Smooth muscle cell (in vitro differentiated cells): Measurements from ENCODE around the gene FAM3A. TPM values are rescaled to one million over a fixed set of nuclear protein-coding genes. Genes with fewer than 3 reads are reported as not detected.

Experiments
- DNase-seq: peaks from one replicate; lab custom pipeline; 2025; ENCODE audit not compliant: unreplicated experiment; lab: John Stamatoyannopoulos, UW
- H2AFZ ChIP-seq: fragments of 200-600 bp; sonication (generic); 2 replicates; pipeline ENCODE4 v1.6.0; 2016; ENCODE audit warnings: antibody characterized with exemption, low read depth, mild to moderate bottlenecking
- H3F3A ChIP-seq: fragments of 200-600 bp; sonication (generic); 2 replicates; pipeline ENCODE4 v1.6.0; 2017; ENCODE audit warnings: antibody characterized with exemption, low read depth
- H3K27ac ChIP-seq: fragments of 200-600 bp; sonication (generic); 2 replicates; pipeline ENCODE4 v1.5.1; 2016; ENCODE audit warnings: low read depth, mild to moderate bottlenecking
- H3K27me3 ChIP-seq: fragments of 200-600 bp; sonication (generic); 2 replicates; pipeline ENCODE4 v1.6.1; 2016; ENCODE audit warnings: low read depth, mild to moderate bottlenecking
- H3K36me3 ChIP-seq: fragments of 200-600 bp; sonication (generic); 2 replicates; pipeline ENCODE4 v1.5.1; 2016; ENCODE audit warnings: low read depth
- H3K4me1 ChIP-seq: fragments of 200-600 bp; sonication (generic); 2 replicates; pipeline ENCODE4 v1.5.1; 2016; ENCODE audit warnings: low read depth
- H3K4me2 ChIP-seq: fragments of 200-600 bp; sonication (generic); 2 replicates; pipeline ENCODE4 v1.6.0; 2016; ENCODE audit warnings: mild to moderate bottlenecking
- H3K4me3 ChIP-seq: fragments of 200-600 bp; sonication (generic); 2 replicates; pipeline ENCODE4 v1.5.1; 2016; ENCODE audit warnings: mild to moderate bottlenecking
- H3K79me2 ChIP-seq: fragments of 200-600 bp; sonication (generic); 2 replicates; pipeline ENCODE4 v1.6.0; 2016; ENCODE audit warnings: low read depth, mild to moderate bottlenecking
- H3K9ac ChIP-seq: fragments of 200-600 bp; sonication (generic); 2 replicates; pipeline ENCODE4 v1.6.0; 2016; ENCODE audit warnings: low read depth
- H3K9me3 ChIP-seq: fragments of 200-600 bp; sonication (generic); replicated peaks from 2 replicates; pipeline ENCODE4 v1.5.1; 2016; ENCODE audit warnings: low read depth
- H4K20me1 ChIP-seq: fragments of 200-600 bp; sonication (generic); 2 replicates; pipeline ENCODE4 v1.6.0; 2016; ENCODE audit warnings: low read depth
- CTCF ChIP-seq: fragments of 200-600 bp; sonication (generic); IDR thresholded peaks from 2 replicates; pipeline ENCODE4 v1.5.1; 2017; ENCODE audit warnings: borderline replicate concordance, mild to moderate bottlenecking, antibody characterized with exemption; ENCODE audit not compliant: insufficient read depth, poor library complexity, severe bottlenecking
- WGBS: methylation state at CpG from one replicate; pipeline ENCODE4 v1.1.7; 2016; ENCODE audit warnings: low lambda C conversion rate; 5-methylcytosine and 5-hydroxymethylcytosine counted together
- polyA plus RNA-seq: library from polyadenylated mRNA; unstranded; fragments of >200 nt; fragmentation: Nextera tagmentation; extraction: Ambion mirVana; gene quantifications from 2 replicates; pipeline ENCODE4 v1.2.1, GENCODE V29; 2016
- total RNA-seq: library from RNA; depleted of rRNA; stranded (reverse); fragments of >200 nt; gene quantifications from 2 replicates; pipeline ENCODE4 v1.2.3, GENCODE V29; 2014

The FAM3A gene
- total and polyA plus RNA-seq, 2 experiments from 2014 or later: 13.6 to 49.1 TPM

- Histone ChIP-seq H3K4me2 (peak within 1 kb of the TSS; percentile 80), H3K27ac (peak within 1 kb of the TSS; percentile 91), H3K79me2 (peaks cover 33% of the 10 kb centered on the region), H3K27me3 (no peaks in the 10 kb centered on the region), H3K9ac (peak within 1 kb of the TSS; percentile 93), H3K4me1 (no peaks in the 10 kb centered on the region), H3K4me3 (peak within 1 kb of the TSS; percentile 71), H3K9me3 (no peaks in the 10 kb centered on the region), H4K20me1 (no peaks in the 10 kb centered on the region), H3F3A (no peaks in the 10 kb centered on the region), H3K36me3 (no peaks in the 10 kb centered on the region), H2AFZ (peak within 1 kb of the TSS; percentile 74)
- TF ChIP-seq CTCF: no peak
- 42% methylated on average over 39 of the region's 92 CpGs for WGBS
- DNase-seq: peak; percentile 76
Measured at GRCh38 chrX:154546354-154547244, 30.6 kb upstream of the FAM3A start, which contains the start of gene G6PD. Gene G6PD, minus strand, starts transcription at chrX:154546846. Its CDS starts 691 bp downstream, at chrX:154546155.

GRCh38 chrX:154545673-154546274 is 29.7 kb upstream of the FAM3A start:
- Histone ChIP-seq H4K20me1 (no peaks in the 10 kb centered on the region), H3K4me2 (peak overlapping the region; percentile 80), H3K9ac (no peak overlapping the region), H3K27ac (no peak overlapping the region), H3K4me3 (peak overlapping the region; percentile 71), H3K27me3 (no peaks in the 10 kb centered on the region), H3K9me3 (no peaks in the 10 kb centered on the region), H3K36me3 (no peaks in the 10 kb centered on the region), H3K4me1 (no peaks in the 10 kb centered on the region), H2AFZ (no peak overlapping the region), H3K79me2 (peaks cover 33% of the 10 kb centered on the region), H3F3A (no peaks in the 10 kb centered on the region)
- TF ChIP-seq CTCF: no peak
- DNase-seq: no peak
- 90% methylated on average over 17 of the region's 17 CpGs for WGBS

- H2AFZ ChIP-seq: no peak overlapping the region
- no peaks in the 10 kb centered on the region for H3F3A ChIP-seq
- H3K27me3 ChIP-seq: no peaks in the 10 kb centered on the region
- no peaks in the 10 kb centered on the region for H3K4me1 ChIP-seq
- no peak for DNase-seq
- H3K9ac ChIP-seq: no peak overlapping the region
- peak overlapping the region; percentile 79 for H3K27ac ChIP-seq
- H4K20me1 ChIP-seq: no peaks in the 10 kb centered on the region
- no peaks in the 10 kb centered on the region for H3K36me3 ChIP-seq
- TF ChIP-seq CTCF: no peak
- peaks cover 10% of the 10 kb centered on the region for H3K79me2 ChIP-seq
- H3K9me3 ChIP-seq: no peaks in the 10 kb centered on the region
- H3K4me2 ChIP-seq: no peak overlapping the region
- WGBS: 87% methylated on average over 20 of the region's 20 CpGs
- H3K4me3 ChIP-seq: no peak overlapping the region
Measured at GRCh38 chrX:154542723-154543424, 26.8 kb upstream of the FAM3A start.
